GM12801 (cell line): ENCODE measurements around the gene TCAF2.
"Not testable (repeated sequence)": the region's sequence is repeated elsewhere in the genome, so short reads cannot be mapped to it uniquely, and the experiment has no call there.

Experiments used
- TF ChIP-seq, protein P1 (sequence below): IDR thresholded peaks from one replicate; pipeline ENCODE4 v1.5.1; 2011; ENCODE audit warnings: control low read depth; ENCODE audit not compliant: insufficient read length; ENCODE audit errors: extremely low read depth

TCAF2 gene

DNA sequence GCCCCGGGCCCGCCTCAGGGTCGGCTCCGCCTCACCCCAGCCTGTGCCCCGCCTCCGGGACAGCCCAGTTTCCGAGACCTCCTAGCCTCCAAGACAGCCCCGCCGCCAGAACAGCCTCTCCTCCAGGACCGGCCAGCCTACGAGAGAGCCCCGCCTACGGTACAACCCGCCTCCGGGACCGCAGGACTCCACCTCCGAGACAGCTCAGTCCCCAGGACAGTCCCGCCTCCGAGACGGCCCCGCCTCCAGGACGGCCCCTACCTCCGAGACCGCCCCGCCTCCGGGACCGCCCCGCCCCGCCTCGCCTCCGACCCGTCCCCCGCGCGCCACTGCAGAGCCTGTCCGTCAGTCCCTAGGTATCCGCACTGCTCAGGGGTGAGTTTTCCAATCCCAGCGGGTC, at the start of gene TCAF2:
Gene TCAF2 (plus strand): TSS at position 329 of the 400 bp plus-strand sequence.
- TF ChIP-seq, protein P1, sequence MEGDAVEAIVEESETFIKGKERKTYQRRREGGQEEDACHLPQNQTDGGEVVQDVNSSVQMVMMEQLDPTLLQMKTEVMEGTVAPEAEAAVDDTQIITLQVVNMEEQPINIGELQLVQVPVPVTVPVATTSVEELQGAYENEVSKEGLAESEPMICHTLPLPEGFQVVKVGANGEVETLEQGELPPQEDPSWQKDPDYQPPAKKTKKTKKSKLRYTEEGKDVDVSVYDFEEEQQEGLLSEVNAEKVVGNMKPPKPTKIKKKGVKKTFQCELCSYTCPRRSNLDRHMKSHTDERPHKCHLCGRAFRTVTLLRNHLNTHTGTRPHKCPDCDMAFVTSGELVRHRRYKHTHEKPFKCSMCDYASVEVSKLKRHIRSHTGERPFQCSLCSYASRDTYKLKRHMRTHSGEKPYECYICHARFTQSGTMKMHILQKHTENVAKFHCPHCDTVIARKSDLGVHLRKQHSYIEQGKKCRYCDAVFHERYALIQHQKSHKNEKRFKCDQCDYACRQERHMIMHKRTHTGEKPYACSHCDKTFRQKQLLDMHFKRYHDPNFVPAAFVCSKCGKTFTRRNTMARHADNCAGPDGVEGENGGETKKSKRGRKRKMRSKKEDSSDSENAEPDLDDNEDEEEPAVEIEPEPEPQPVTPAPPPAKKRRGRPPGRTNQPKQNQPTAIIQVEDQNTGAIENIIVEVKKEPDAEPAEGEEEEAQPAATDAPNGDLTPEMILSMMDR, result not testable (repeated sequence)

DNA sequence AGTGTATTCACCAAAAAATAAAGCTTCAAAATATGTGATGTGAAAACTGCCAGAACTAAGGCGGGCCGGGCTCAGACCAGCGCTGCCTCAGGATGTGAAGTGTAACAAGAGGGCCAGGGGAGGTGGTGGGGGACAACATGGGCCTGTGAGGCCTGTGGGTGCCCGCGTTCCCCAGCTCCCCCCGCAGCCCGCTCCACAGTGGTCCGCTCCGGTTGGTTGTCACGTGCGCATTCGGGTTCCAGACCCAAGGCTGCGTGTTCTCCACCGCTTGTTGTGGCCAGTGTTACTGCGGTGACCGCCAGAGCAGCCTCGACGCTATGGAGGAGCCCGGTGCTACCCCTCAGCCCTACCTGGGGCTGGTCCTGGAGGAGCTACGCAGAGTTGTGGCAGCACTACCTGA, 49.3 kb upstream of the TCAF2 start, which contains the start of gene CTAGE15:
Gene CTAGE15 (plus strand): TSS at position 301 of the 400 bp plus-strand sequence. CDS start 17 bp downstream, at position 318.
- TF ChIP-seq, protein P1, result not testable (repeated sequence)
